Measurements from ENCODE around the gene ZEB1.

Gene ZEB1

DNA sequence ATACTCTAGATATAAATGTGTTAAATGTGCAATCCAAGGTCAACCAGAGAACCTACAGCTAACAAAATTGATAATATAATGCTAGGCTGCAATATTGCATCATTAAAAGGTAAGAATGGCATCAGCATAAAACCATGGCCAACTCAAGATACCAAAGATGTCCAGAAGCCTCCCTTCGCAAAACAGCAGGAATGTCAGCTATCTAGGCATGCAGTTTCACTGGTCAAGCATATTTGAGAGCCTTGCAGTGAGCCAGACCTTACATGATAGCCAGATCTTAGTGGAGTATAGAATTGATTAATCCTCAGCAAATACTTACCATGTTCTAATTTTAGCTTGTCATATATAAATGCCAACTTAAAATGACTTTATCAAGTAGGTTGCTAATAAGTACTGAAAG is 138.8 kb downstream of the ZEB1 start:
- H3K4me3 ChIP-seq (ENCODE audit: low read length): no peak overlapping the region
- H3K4me2 ChIP-seq (ENCODE audit: low read depth, low read length): no peak overlapping the region
- no peaks in the 10 kb centered on the region for H3K9me3 ChIP-seq (replicated peaks; ENCODE audit: insufficient read depth, low read length)
- no peak overlapping the region for H3K27ac ChIP-seq (ENCODE audit: low read length)
- H3K79me2 ChIP-seq (ENCODE audit: low read length): no peaks in the 10 kb centered on the region
- H3K9ac ChIP-seq (ENCODE audit: low read length): no peak overlapping the region
- H3K9me2 ChIP-seq (replicated peaks; ENCODE audit: insufficient read depth, low read length): no peaks in the 10 kb centered on the region
- no peaks in the 10 kb centered on the region for H3K36me3 ChIP-seq (replicated peaks; ENCODE audit: insufficient read depth, low read length)
- H3K27me3 ChIP-seq (replicated peaks; ENCODE audit: insufficient read depth, low read length): no peaks in the 10 kb centered on the region
- H4K20me1 ChIP-seq (ENCODE audit: insufficient read depth, low read length): no peaks in the 10 kb centered on the region
- TF ChIP-seq, protein P1, sequence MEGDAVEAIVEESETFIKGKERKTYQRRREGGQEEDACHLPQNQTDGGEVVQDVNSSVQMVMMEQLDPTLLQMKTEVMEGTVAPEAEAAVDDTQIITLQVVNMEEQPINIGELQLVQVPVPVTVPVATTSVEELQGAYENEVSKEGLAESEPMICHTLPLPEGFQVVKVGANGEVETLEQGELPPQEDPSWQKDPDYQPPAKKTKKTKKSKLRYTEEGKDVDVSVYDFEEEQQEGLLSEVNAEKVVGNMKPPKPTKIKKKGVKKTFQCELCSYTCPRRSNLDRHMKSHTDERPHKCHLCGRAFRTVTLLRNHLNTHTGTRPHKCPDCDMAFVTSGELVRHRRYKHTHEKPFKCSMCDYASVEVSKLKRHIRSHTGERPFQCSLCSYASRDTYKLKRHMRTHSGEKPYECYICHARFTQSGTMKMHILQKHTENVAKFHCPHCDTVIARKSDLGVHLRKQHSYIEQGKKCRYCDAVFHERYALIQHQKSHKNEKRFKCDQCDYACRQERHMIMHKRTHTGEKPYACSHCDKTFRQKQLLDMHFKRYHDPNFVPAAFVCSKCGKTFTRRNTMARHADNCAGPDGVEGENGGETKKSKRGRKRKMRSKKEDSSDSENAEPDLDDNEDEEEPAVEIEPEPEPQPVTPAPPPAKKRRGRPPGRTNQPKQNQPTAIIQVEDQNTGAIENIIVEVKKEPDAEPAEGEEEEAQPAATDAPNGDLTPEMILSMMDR (IDR thresholded peaks at IDR 0.05; ENCODE audit: low read length): no peak
- TF ChIP-seq EZH2phosphoT487 (IDR thresholded peaks at IDR 0.05; ENCODE audit: low read length) (no peak), EZH2 (optimal IDR thresholded peaks at IDR 0.05; ENCODE audit: low read depth, low read length) (no peak)
- no peaks in the 10 kb centered on the region for H3F3A ChIP-seq (ENCODE audit: insufficient read depth, low read length)
- no peaks in the 10 kb centered on the region for H3K4me1 ChIP-seq (ENCODE audit: low read length)
- no peak for DNase-seq
- H2AFZ ChIP-seq (ENCODE audit: low read length): no peak overlapping the region

DNA sequence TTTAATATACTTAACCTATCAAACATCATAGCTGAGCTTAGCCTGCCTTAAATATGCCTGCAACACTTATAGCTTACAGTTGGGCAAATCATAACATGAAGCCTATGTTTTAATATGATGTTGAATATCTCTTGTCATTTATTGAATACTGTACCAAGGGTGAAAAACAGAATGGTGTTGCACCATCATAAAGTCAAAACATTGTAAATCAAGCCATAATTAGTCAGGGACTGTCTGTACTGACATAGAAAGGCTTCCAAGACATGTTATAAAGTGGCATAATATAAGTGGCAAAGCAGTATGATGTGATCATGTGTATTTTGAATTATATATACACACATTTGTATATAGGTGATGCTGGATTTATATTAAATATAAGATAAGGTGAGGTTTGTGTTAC is 140.0 kb downstream of the ZEB1 start:
- H3K9me3 ChIP-seq (replicated peaks; ENCODE audit: insufficient read depth, low read length): 0 out of 2 replicates have a peak, but pooled peaks cover 3% of the 10 kb centered on the region
- no peak overlapping the region for H3K27ac ChIP-seq (ENCODE audit: low read length)
- no peaks in the 10 kb centered on the region for H3K9me2 ChIP-seq (replicated peaks; ENCODE audit: insufficient read depth, low read length)
- H3K79me2 ChIP-seq (ENCODE audit: low read length): no peaks in the 10 kb centered on the region
- H3K36me3 ChIP-seq (replicated peaks; ENCODE audit: insufficient read depth, low read length): no peaks in the 10 kb centered on the region
- DNase-seq: no peak
- no peaks in the 10 kb centered on the region for H4K20me1 ChIP-seq (ENCODE audit: insufficient read depth, low read length)
- no peaks in the 10 kb centered on the region for H3K27me3 ChIP-seq (replicated peaks; ENCODE audit: insufficient read depth, low read length)
- no peak overlapping the region for H2AFZ ChIP-seq (ENCODE audit: low read length)
- no peak overlapping the region for H3K4me2 ChIP-seq (ENCODE audit: low read depth, low read length)
- no peak overlapping the region for H3K9ac ChIP-seq (ENCODE audit: low read length)
- H3K4me3 ChIP-seq (ENCODE audit: low read length): no peak overlapping the region
- no peaks in the 10 kb centered on the region for H3F3A ChIP-seq (ENCODE audit: insufficient read depth, low read length)
- H3K4me1 ChIP-seq (ENCODE audit: low read length): no peaks in the 10 kb centered on the region
- TF ChIP-seq EZH2 (optimal IDR thresholded peaks at IDR 0.05; ENCODE audit: low read depth, low read length) (no peak), EZH2phosphoT487 (IDR thresholded peaks at IDR 0.05; ENCODE audit: low read length) (no peak)
- TF ChIP-seq, protein P1 (IDR thresholded peaks at IDR 0.05; ENCODE audit: low read length): no peak

DNA sequence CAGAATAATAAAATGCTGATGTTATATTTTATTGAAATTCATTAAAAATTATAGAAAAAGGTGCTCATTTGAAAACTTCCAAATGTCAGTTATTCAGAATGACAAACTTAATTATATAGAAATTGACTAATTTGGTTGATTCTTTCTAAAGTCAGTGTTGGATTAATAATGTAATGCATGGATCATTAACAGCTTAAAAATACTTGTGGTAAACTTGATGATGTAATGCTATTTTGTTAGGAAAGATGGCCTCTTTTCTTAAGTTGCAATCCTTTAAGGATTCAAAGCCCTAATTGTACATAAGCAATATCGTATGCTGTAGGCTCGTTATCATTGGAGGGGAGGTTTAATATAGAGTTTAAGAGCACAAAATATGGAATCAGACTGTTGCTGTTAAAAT is 141.2 kb downstream of the ZEB1 start:
- Histone ChIP-seq H3K79me2 (ENCODE audit: low read length) (no peaks in the 10 kb centered on the region), H3F3A (ENCODE audit: insufficient read depth, low read length) (no peaks in the 10 kb centered on the region)

More for the DNA sequence above, 141.2 kb downstream of the ZEB1 start:
- Histone ChIP-seq H3K27ac (ENCODE audit: low read length) (no peak overlapping the region), H3K4me3 (ENCODE audit: low read length) (no peak overlapping the region), H3K4me2 (ENCODE audit: low read depth, low read length) (no peak overlapping the region), H3K9me3 (replicated peaks; ENCODE audit: insufficient read depth, low read length) (0 out of 2 replicates have a peak, but pooled peaks cover 4% of the 10 kb centered on the region), H3K9ac (ENCODE audit: low read length) (no peak overlapping the region), H3K9me2 (replicated peaks; ENCODE audit: insufficient read depth, low read length) (no peaks in the 10 kb centered on the region), H3K27me3 (replicated peaks; ENCODE audit: insufficient read depth, low read length) (no peaks in the 10 kb centered on the region), H3K36me3 (replicated peaks; ENCODE audit: insufficient read depth, low read length) (no peaks in the 10 kb centered on the region; the same call in 1 of the 2 replicates), H3K4me1 (ENCODE audit: low read length) (no peaks in the 10 kb centered on the region), H4K20me1 (ENCODE audit: insufficient read depth, low read length) (no peaks in the 10 kb centered on the region), H2AFZ (ENCODE audit: low read length) (no peak overlapping the region)
- TF ChIP-seq, protein P1 (IDR thresholded peaks at IDR 0.05; ENCODE audit: low read length): no peak
- TF ChIP-seq EZH2phosphoT487 (IDR thresholded peaks at IDR 0.05; ENCODE audit: low read length): no peak
- TF ChIP-seq EZH2 (optimal IDR thresholded peaks at IDR 0.05; ENCODE audit: low read depth, low read length): no peak
- no peak for DNase-seq
